Astrocyte (in vitro differentiated cells and primary cell): Measurements from ENCODE around the gene F5.

Source experiments
- EZH2 ChIP-seq: IDR thresholded peaks from 2 replicates; pipeline ENCODE4 v1.6.1; 2012; ENCODE audit warnings: mild to moderate bottlenecking, low read length, inconsistent platforms; ENCODE audit not compliant: insufficient read depth
- TF ChIP-seq, protein P1 (sequence below): IDR thresholded peaks from 2 replicates; pipeline ENCODE4 v1.5.1; 2011; ENCODE audit warnings: low read depth, mild to moderate bottlenecking, inconsistent platforms, low read length, moderate library complexity; ENCODE audit not compliant: insufficient read depth

DNA sequence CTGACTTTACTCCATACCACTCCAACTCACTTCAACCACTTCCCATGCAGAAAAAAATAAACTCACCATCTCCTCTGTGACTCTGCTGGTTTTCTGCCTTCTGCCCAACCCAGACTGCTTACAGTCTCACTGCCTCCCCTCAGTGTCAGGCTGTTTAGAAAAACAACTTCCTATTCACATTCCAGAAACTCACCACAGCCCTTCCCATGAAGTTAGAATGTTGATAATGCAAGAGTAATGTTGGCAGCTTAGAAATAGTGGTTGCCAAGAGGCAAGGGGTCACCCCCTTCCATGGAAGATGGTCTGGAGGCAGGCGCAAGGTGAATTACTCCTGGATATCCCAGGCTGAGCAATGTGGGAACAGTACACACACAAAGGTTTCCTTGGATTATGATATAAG, 43.7 kb upstream of the F5 start, which contains the start of gene SELP:
- TF ChIP-seq, protein P1, sequence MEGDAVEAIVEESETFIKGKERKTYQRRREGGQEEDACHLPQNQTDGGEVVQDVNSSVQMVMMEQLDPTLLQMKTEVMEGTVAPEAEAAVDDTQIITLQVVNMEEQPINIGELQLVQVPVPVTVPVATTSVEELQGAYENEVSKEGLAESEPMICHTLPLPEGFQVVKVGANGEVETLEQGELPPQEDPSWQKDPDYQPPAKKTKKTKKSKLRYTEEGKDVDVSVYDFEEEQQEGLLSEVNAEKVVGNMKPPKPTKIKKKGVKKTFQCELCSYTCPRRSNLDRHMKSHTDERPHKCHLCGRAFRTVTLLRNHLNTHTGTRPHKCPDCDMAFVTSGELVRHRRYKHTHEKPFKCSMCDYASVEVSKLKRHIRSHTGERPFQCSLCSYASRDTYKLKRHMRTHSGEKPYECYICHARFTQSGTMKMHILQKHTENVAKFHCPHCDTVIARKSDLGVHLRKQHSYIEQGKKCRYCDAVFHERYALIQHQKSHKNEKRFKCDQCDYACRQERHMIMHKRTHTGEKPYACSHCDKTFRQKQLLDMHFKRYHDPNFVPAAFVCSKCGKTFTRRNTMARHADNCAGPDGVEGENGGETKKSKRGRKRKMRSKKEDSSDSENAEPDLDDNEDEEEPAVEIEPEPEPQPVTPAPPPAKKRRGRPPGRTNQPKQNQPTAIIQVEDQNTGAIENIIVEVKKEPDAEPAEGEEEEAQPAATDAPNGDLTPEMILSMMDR: no peak
- TF ChIP-seq EZH2: no peak
